ENCODE results near the gene GRIP2.

GRIP2 gene

GRCh38 chr3:14485981-14486380 is 54.2 kb downstream of the GRIP2 start:
- no peak overlapping the region for H3K18ac ChIP-seq (ENCODE audit: low read length)
- H3K36me3 ChIP-seq (ENCODE audit: control insufficient read depth in 1 of 2, insufficient read depth in 2 of 2, low read length in 2 of 2), result peaks cover 60 to 65% of the 10 kb centered on the region in 2 experiments
- H4K12ac ChIP-seq (ENCODE audit: low read depth, low read length), result no peak overlapping the region
- H3K4ac ChIP-seq (ENCODE audit: low read depth, low read length), result no peak overlapping the region
- peaks cover 5% of the 10 kb centered on the region for H3K9me3 ChIP-seq (ENCODE audit: insufficient read depth, low read depth, low read length)
- no peak overlapping the region for H3K27ac ChIP-seq (ENCODE audit: low read depth, low read length)
- H2BK5ac ChIP-seq (ENCODE audit: low read depth, low read length, poor library complexity), result no peak overlapping the region
- no peaks in the 10 kb centered on the region for H3K4me1 ChIP-seq (ENCODE audit: control insufficient read depth in 1 of 2, insufficient read depth in 2 of 2, low read length in 2 of 2)
- DNase-seq, result no peak
- H3K79me2 ChIP-seq (ENCODE audit: control insufficient read depth, insufficient read depth, low read length, poor library complexity), result no peaks in the 10 kb centered on the region
- H4K91ac ChIP-seq (ENCODE audit: low read depth, low read length), result no peak overlapping the region
- no peak overlapping the region for H3K9ac ChIP-seq (ENCODE audit: low read length)
- no peak overlapping the region for H3K23ac ChIP-seq (ENCODE audit: low read length)
- no peak overlapping the region for H2BK120ac ChIP-seq (ENCODE audit: insufficient read depth, low read length, poor library complexity)
- no peaks in the 10 kb centered on the region for H3K79me1 ChIP-seq (ENCODE audit: low read length)
- no peak overlapping the region for H4K8ac ChIP-seq (ENCODE audit: low read depth, low read length)
- WGBS (ENCODE audit: extremely low coverage, insufficient coverage, insufficient read length), result no CpG with 5 or more reads among the region's 3 CpGs
- no peak overlapping the region for H3K4me3 ChIP-seq (ENCODE audit: low read depth, low read length)
- no peak overlapping the region for H2AFZ ChIP-seq (ENCODE audit: insufficient read depth, low read length, poor library complexity)
- no peak overlapping the region for H2BK12ac ChIP-seq (ENCODE audit: low read length)
- H2AK5ac ChIP-seq (ENCODE audit: low read length), result no peak overlapping the region
- no peak overlapping the region for H3K4me2 ChIP-seq (ENCODE audit: low read length)
- H3K14ac ChIP-seq (ENCODE audit: low read length), result no peak overlapping the region
- H3K27me3 ChIP-seq (ENCODE audit: insufficient read depth, low read length), result no peaks in the 10 kb centered on the region

- Histone ChIP-seq H3K14ac (ENCODE audit: low read length) (no peak overlapping the region), H3K36me3 (ENCODE audit: control insufficient read depth in 1 of 2, insufficient read depth in 2 of 2, low read length in 2 of 2) (peaks cover 69 to 73% of the 10 kb centered on the region in 2 experiments), H3K4ac (ENCODE audit: low read depth, low read length) (no peak overlapping the region), H3K79me2 (ENCODE audit: control insufficient read depth, insufficient read depth, low read length, poor library complexity) (no peaks in the 10 kb centered on the region), H3K27me3 (ENCODE audit: insufficient read depth, low read length) (no peaks in the 10 kb centered on the region), H4K12ac (ENCODE audit: low read depth, low read length) (no peak overlapping the region), H2AFZ (ENCODE audit: insufficient read depth, low read length, poor library complexity) (no peak overlapping the region), H4K8ac (ENCODE audit: low read depth, low read length) (no peak overlapping the region), H3K4me3 (ENCODE audit: low read depth, low read length) (no peak overlapping the region), H3K18ac (ENCODE audit: low read length) (no peak overlapping the region), H4K91ac (ENCODE audit: low read depth, low read length) (no peak overlapping the region), H2BK120ac (ENCODE audit: insufficient read depth, low read length, poor library complexity) (no peak overlapping the region), H3K27ac (ENCODE audit: low read depth, low read length) (no peak overlapping the region), H3K23ac (ENCODE audit: low read length) (no peak overlapping the region), H3K4me2 (ENCODE audit: low read length) (no peak overlapping the region), H2AK5ac (ENCODE audit: low read length) (no peak overlapping the region), H3K4me1 (ENCODE audit: control insufficient read depth in 1 of 2, insufficient read depth in 2 of 2, low read length in 2 of 2) (peaks cover 2% of the 10 kb centered on the region in 2 experiments), H3K9me3 (ENCODE audit: insufficient read depth, low read depth, low read length) (peaks cover 5% of the 10 kb centered on the region), H3K9ac (ENCODE audit: low read length) (no peak overlapping the region), H3K79me1 (ENCODE audit: low read length) (no peaks in the 10 kb centered on the region), H2BK12ac (ENCODE audit: low read length) (no peak overlapping the region), H2BK5ac (ENCODE audit: low read depth, low read length, poor library complexity) (no peak overlapping the region)
- DNase-seq, result no peak
- WGBS (ENCODE audit: extremely low coverage, insufficient coverage, insufficient read length), result no CpG with 5 or more reads among the region's 17 CpGs
Observed at GRCh38 chr3:14484741-14485140, 55.4 kb downstream of the GRIP2 start.

- no peaks in the 10 kb centered on the region for H3K79me1 ChIP-seq (ENCODE audit: low read length)
- H3K18ac ChIP-seq (ENCODE audit: low read length), result no peak overlapping the region
- no peak overlapping the region for H2AK5ac ChIP-seq (ENCODE audit: low read length)
- H2BK120ac ChIP-seq (ENCODE audit: insufficient read depth, low read length, poor library complexity), result no peak overlapping the region
- DNase-seq, result no peak
- no peak overlapping the region for H3K9ac ChIP-seq (ENCODE audit: low read length)
- WGBS (ENCODE audit: extremely low coverage, insufficient coverage, insufficient read length), result no CpG with 5 or more reads among the region's 1 CpG
- no peak overlapping the region for H2BK12ac ChIP-seq (ENCODE audit: low read length)
- no peaks in the 10 kb centered on the region for H3K27me3 ChIP-seq (ENCODE audit: insufficient read depth, low read length)
- H3K9me3 ChIP-seq (ENCODE audit: insufficient read depth, low read depth, low read length), result peaks cover 5% of the 10 kb centered on the region
- no peak overlapping the region for H4K8ac ChIP-seq (ENCODE audit: low read depth, low read length)
- H3K4ac ChIP-seq (ENCODE audit: low read depth, low read length), result no peak overlapping the region
- H3K27ac ChIP-seq (ENCODE audit: low read depth, low read length), result no peak overlapping the region
- H2BK5ac ChIP-seq (ENCODE audit: low read depth, low read length, poor library complexity), result no peak overlapping the region
- H3K4me3 ChIP-seq (ENCODE audit: low read depth, low read length), result no peak overlapping the region
- H2AFZ ChIP-seq (ENCODE audit: insufficient read depth, low read length, poor library complexity), result no peak overlapping the region
- no peak overlapping the region for H4K91ac ChIP-seq (ENCODE audit: low read depth, low read length)
- no peak overlapping the region for H3K4me2 ChIP-seq (ENCODE audit: low read length)
- no peak overlapping the region for H3K14ac ChIP-seq (ENCODE audit: low read length)
- peaks cover 4 to 5% of the 10 kb centered on the region in 2 experiments for H3K4me1 ChIP-seq (ENCODE audit: control insufficient read depth in 1 of 2, insufficient read depth in 2 of 2, low read length in 2 of 2)
- H3K36me3 ChIP-seq (ENCODE audit: control insufficient read depth in 1 of 2, insufficient read depth in 2 of 2, low read length in 2 of 2), result peaks cover 69 to 80% of the 10 kb centered on the region in 2 experiments
- H3K23ac ChIP-seq (ENCODE audit: low read length), result no peak overlapping the region
- H4K12ac ChIP-seq (ENCODE audit: low read depth, low read length), result no peak overlapping the region
- H3K79me2 ChIP-seq (ENCODE audit: control insufficient read depth, insufficient read depth, low read length, poor library complexity), result no peaks in the 10 kb centered on the region
Observed at GRCh38 chr3:14483286-14483685, 56.9 kb downstream of the GRIP2 start.

GRCh38 chr3:14482271-14482721 is 57.8 kb downstream of the GRIP2 start:
- Histone ChIP-seq H3K4me1 (ENCODE audit: control insufficient read depth in 1 of 2, insufficient read depth in 2 of 2, low read length in 2 of 2) (peaks cover 4 to 5% of the 10 kb centered on the region in 2 experiments), H3K14ac (ENCODE audit: low read length) (no peak overlapping the region)

More at GRCh38 chr3:14482271-14482721, 57.8 kb downstream of the GRIP2 start:
- H3K27me3 ChIP-seq (ENCODE audit: insufficient read depth, low read length), result no peaks in the 10 kb centered on the region
- no peak overlapping the region for H4K91ac ChIP-seq (ENCODE audit: low read depth, low read length)
- no peak overlapping the region for H3K27ac ChIP-seq (ENCODE audit: low read depth, low read length)
- H3K79me1 ChIP-seq (ENCODE audit: low read length), result no peaks in the 10 kb centered on the region
- no peak overlapping the region for H4K12ac ChIP-seq (ENCODE audit: low read depth, low read length)
- no peak for DNase-seq
- H2AK5ac ChIP-seq (ENCODE audit: low read length), result no peak overlapping the region
- H3K4ac ChIP-seq (ENCODE audit: low read depth, low read length), result no peak overlapping the region
- no peak overlapping the region for H2BK12ac ChIP-seq (ENCODE audit: low read length)
- no peak overlapping the region for H4K8ac ChIP-seq (ENCODE audit: low read depth, low read length)
- peaks cover 68 to 78% of the 10 kb centered on the region in 2 experiments for H3K36me3 ChIP-seq (ENCODE audit: control insufficient read depth in 1 of 2, insufficient read depth in 2 of 2, low read length in 2 of 2)
- H3K9ac ChIP-seq (ENCODE audit: low read length), result no peak overlapping the region
- no peak overlapping the region for H3K18ac ChIP-seq (ENCODE audit: low read length)
- no peak overlapping the region for H2AFZ ChIP-seq (ENCODE audit: insufficient read depth, low read length, poor library complexity)
- H3K9me3 ChIP-seq (ENCODE audit: insufficient read depth, low read depth, low read length), result peaks cover 7% of the 10 kb centered on the region
- no peak overlapping the region for H2BK5ac ChIP-seq (ENCODE audit: low read depth, low read length, poor library complexity)
- H3K4me2 ChIP-seq (ENCODE audit: low read length), result no peak overlapping the region
- no peak overlapping the region for H3K4me3 ChIP-seq (ENCODE audit: low read depth, low read length)
- no CpG with 5 or more reads among the region's 2 CpGs for WGBS (ENCODE audit: extremely low coverage, insufficient coverage, insufficient read length)
- H3K23ac ChIP-seq (ENCODE audit: low read length), result no peak overlapping the region
- H2BK120ac ChIP-seq (ENCODE audit: insufficient read depth, low read length, poor library complexity), result no peak overlapping the region
- no peaks in the 10 kb centered on the region for H3K79me2 ChIP-seq (ENCODE audit: control insufficient read depth, insufficient read depth, low read length, poor library complexity)
